AG04450 (cell line): ENCODE data around the gene DDX10. TPM values are rescaled to one million over a fixed set of nuclear protein-coding genes. Genes with fewer than 3 reads are reported as not detected.

ENCODE experiments used
- CTCF ChIA-PET: fragments of 300-600, 350-600 bp; formaldehyde crosslinking; extraction: SDS; loops from one replicate; lab custom pipeline; 2022; ENCODE audit warnings: antibody characterized with exemption, inconsistent platforms; lab: Charles Lee
- POLR2A ChIA-PET: fragments of 350-600 bp; formaldehyde crosslinking; extraction: SDS; loops from one replicate; lab custom pipeline; 2021; ENCODE audit warnings: antibody characterized with exemption, inconsistent platforms; lab: Yijun Ruan, JAX
- DNase-seq: peaks from one replicate; pipeline ENCODE4 v3.0.0-alpha.2; 2011; ENCODE audit warnings: low read depth, low spot score
- H3K27ac ChIP-seq: one replicate; pipeline ENCODE4 v1.5.1; 2012; ENCODE audit warnings: low read depth, low read length, control low read depth
- H3K27me3 ChIP-seq: one replicate; pipeline ENCODE4 v1.6.0; 2012; ENCODE audit warnings: low read length; ENCODE audit not compliant: control insufficient read depth, insufficient read depth
- H3K4me3 ChIP-seq: 2 replicates; pipeline ENCODE4 v1.5.1; 2011; ENCODE audit warnings: mild to moderate bottlenecking, low read depth, low read length, control low read depth
- H3K9me3 ChIP-seq: 2 replicates; pipeline ENCODE4 v1.5.1; 2012; ENCODE audit warnings: low read length; ENCODE audit not compliant: control insufficient read depth, insufficient read depth
- polyA plus RNA-seq: library from polyadenylated mRNA; depleted of rRNA; stranded (reverse); fragments of >200 nt; gene quantifications from 2 replicates; pipeline ENCODE4 v1.2.3, GENCODE V29; 2011
- TF ChIP-seq, protein P1 (sequence below): IDR thresholded peaks from 2 replicates; pipeline ENCODE4 v1.5.1; 2011; ENCODE audit warnings: low read depth, low read length, control low read depth, inconsistent platforms

Gene DDX10
- polyA plus RNA-seq, 1 experiment = 27.1 TPM

GRCh38 chr11:108669286-108669685 lies 4.4 kb downstream of the DDX10 start:
- Histone ChIP-seq H3K27ac (no peak overlapping the region), H3K27me3 (no peaks in the 10 kb centered on the region), H3K4me3 (no peak overlapping the region), H3K9me3 (no peaks in the 10 kb centered on the region; the same call in 1 of the 2 replicates)
- DNase-seq = no peak
- POLR2A ChIA-PET = no interaction called here
- CTCF ChIA-PET = interaction anchor here (0.6 to 0.9 kb wide), 2 partner anchors 11 to 438 kb away, joined by 3 read pairs; no protein-coding TSS in a partner anchor
- TF ChIP-seq, protein P1, sequence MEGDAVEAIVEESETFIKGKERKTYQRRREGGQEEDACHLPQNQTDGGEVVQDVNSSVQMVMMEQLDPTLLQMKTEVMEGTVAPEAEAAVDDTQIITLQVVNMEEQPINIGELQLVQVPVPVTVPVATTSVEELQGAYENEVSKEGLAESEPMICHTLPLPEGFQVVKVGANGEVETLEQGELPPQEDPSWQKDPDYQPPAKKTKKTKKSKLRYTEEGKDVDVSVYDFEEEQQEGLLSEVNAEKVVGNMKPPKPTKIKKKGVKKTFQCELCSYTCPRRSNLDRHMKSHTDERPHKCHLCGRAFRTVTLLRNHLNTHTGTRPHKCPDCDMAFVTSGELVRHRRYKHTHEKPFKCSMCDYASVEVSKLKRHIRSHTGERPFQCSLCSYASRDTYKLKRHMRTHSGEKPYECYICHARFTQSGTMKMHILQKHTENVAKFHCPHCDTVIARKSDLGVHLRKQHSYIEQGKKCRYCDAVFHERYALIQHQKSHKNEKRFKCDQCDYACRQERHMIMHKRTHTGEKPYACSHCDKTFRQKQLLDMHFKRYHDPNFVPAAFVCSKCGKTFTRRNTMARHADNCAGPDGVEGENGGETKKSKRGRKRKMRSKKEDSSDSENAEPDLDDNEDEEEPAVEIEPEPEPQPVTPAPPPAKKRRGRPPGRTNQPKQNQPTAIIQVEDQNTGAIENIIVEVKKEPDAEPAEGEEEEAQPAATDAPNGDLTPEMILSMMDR = no peak

DNA sequence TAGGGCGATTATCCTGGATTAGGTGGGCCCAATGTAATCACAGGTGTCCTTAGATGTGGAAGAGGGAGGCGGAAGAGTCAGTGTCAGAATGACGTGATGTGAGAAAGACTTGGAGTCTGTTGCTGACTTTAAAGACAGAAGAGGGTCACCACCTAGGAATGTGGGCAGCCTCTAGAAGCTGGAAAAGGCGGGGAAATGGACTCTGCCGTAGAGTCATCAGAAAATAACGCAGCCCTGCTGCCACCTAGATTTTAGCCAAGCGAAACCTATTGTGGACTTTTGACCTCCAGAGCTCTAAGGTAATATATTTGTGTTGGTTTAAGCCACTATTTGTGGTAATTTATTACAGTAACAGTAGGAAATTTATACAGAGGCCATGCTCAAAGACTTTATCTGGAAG lies 4.8 kb downstream of the DDX10 start:
- TF ChIP-seq, protein P1 = no peak
- Histone ChIP-seq H3K9me3 (no peaks in the 10 kb centered on the region; the same call in 1 of the 2 replicates), H3K27ac (no peak overlapping the region), H3K27me3 (no peaks in the 10 kb centered on the region), H3K4me3 (no peak overlapping the region)
- no peak for DNase-seq
- ChIA-PET POLR2A (no interaction called here), CTCF (interaction anchor here (0.6 to 1.0 kb wide), 3 partner anchors 12 to 438 kb away, joined by 3 to 6 read pairs (median 3); no protein-coding TSS in a partner anchor)

GRCh38 chr11:108670451-108670850 lies 5.6 kb downstream of the DDX10 start:
- no peak overlapping the region for H3K4me3 ChIP-seq
- ChIA-PET CTCF (interaction anchor here (1.0 kb wide), 1 partner anchor 424 kb away, joined by 6 read pairs; no protein-coding TSS in a partner anchor), POLR2A (no interaction called here)
- H3K27me3 ChIP-seq = no peaks in the 10 kb centered on the region
- H3K9me3 ChIP-seq = no peaks in the 10 kb centered on the region
- TF ChIP-seq, protein P1 = no peak
- no peak for DNase-seq
- no peak overlapping the region for H3K27ac ChIP-seq

DNA sequence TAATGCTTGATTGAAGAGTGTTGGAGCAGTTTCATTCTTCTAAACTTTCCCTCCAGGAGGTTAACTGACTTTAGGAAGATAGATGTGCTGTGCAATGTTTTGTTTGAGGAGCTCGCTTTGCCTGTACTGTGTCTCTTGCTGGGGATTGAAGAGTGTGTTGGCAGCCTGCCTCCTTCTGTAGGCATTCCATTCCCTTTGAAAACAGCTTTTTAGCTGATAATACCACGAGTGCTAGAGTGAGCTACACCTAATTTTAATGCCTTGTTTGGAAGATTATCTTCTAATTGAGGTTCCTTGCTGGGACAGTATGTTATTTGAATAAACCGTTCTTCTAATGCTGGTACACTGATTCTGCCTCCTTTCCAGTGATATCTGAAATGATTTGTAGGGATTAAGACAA lies 7.2 kb downstream of the DDX10 start:
- Histone ChIP-seq H3K4me3 (no peak overlapping the region), H3K9me3 (no peaks in the 10 kb centered on the region), H3K27ac (peak overlapping the region; percentile 22), H3K27me3 (no peaks in the 10 kb centered on the region)
- CTCF ChIA-PET = interaction anchor here (0.6 to 1.0 kb wide), 3 partner anchors 665 to 1789 kb away, joined by 3 read pairs; no protein-coding TSS in a partner anchor
- TF ChIP-seq, protein P1 = no peak
- POLR2A ChIA-PET = no interaction called here
- DNase-seq = no peak

DNA sequence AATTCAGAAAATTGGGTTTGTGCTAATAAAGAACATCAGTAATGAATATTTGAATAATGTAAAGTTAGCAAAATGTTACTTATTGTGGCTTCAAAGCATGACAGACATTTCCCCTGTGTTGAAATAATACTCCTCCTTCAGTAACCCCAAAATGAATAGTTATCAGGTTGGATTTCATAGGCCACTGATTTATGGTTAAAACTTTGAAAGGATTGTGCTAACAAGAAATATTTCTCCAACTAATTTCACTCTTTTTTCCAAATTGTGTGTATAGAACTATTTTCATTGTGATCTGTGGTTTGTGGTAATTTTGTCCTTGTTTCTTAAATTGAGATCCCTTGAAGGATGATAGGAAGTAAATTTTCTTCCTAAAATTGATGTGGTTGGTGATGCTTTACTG lies 7.9 kb downstream of the DDX10 start:
- TF ChIP-seq, protein P1 = no peak
- ChIA-PET CTCF (interaction anchor here (0.6 kb wide), 1 partner anchor 666 kb away, joined by 3 read pairs; no protein-coding TSS in a partner anchor), POLR2A (no interaction called here)
- H3K9me3 ChIP-seq = no peaks in the 10 kb centered on the region
- H3K27me3 ChIP-seq = no peaks in the 10 kb centered on the region
- no peak overlapping the region for H3K27ac ChIP-seq
- no peak overlapping the region for H3K4me3 ChIP-seq
- no peak for DNase-seq
